Endothelial cell (in vitro differentiated cells): ENCODE results near the gene TOMM40. TPM values are rescaled to one million over a fixed set of nuclear protein-coding genes. Genes with fewer than 3 reads are reported as not detected.

Experiments
- DNase-seq: peaks from one replicate; pipeline ENCODE4 v3.0.0; 2021; ENCODE audit warnings: low spot score
- H3K27ac Mint-ChIP-seq: one replicate; pipeline ENCODE4 v1.8.0; 2021; ENCODE audit warnings: mixed read lengths, inconsistent platforms; ENCODE audit not compliant: unreplicated experiment
- H3K27me3 Mint-ChIP-seq: one replicate; pipeline ENCODE4 v1.8.0; 2021; ENCODE audit warnings: mild to moderate bottlenecking, moderate library complexity, mixed read lengths, inconsistent platforms; ENCODE audit not compliant: unreplicated experiment
- H3K36me3 Mint-ChIP-seq: one replicate; pipeline ENCODE4 v1.8.0; 2021; ENCODE audit warnings: mild to moderate bottlenecking, low read depth, mixed read lengths, inconsistent platforms; ENCODE audit not compliant: unreplicated experiment
- H3K4me1 Mint-ChIP-seq: one replicate; pipeline ENCODE4 v1.8.0; 2021; ENCODE audit warnings: mild to moderate bottlenecking, mixed read lengths, inconsistent platforms; ENCODE audit not compliant: unreplicated experiment
- H3K4me3 Mint-ChIP-seq: one replicate; pipeline ENCODE4 v1.8.0; 2021; ENCODE audit warnings: mild to moderate bottlenecking, mixed read lengths, inconsistent platforms; ENCODE audit not compliant: unreplicated experiment
- H3K9me3 Mint-ChIP-seq: one replicate; pipeline ENCODE4 v1.8.0; 2021; ENCODE audit warnings: mixed read lengths, inconsistent platforms; ENCODE audit not compliant: unreplicated experiment
- total RNA-seq: library from RNA; stranded (reverse); fragmentation: NEBNext Ultra II Directional; extraction: Animal tissue kit (Norgen Biotek cat#: 25700); gene quantifications from one replicate; pipeline ENCODE4 v1.2.1, GENCODE V29; 2021; ENCODE audit not compliant: unreplicated experiment
- TF ChIP-seq, protein P1 (sequence below): fragments of 200-600 bp; sonication (generic); IDR thresholded peaks from one replicate; pipeline ENCODE4 v1.5.0; 2021; ENCODE audit warnings: antibody characterized with exemption; ENCODE audit not compliant: unreplicated experiment

Gene TOMM40
- total RNA-seq, 1 donor from 2014 or later: 60.5 TPM

DNA sequence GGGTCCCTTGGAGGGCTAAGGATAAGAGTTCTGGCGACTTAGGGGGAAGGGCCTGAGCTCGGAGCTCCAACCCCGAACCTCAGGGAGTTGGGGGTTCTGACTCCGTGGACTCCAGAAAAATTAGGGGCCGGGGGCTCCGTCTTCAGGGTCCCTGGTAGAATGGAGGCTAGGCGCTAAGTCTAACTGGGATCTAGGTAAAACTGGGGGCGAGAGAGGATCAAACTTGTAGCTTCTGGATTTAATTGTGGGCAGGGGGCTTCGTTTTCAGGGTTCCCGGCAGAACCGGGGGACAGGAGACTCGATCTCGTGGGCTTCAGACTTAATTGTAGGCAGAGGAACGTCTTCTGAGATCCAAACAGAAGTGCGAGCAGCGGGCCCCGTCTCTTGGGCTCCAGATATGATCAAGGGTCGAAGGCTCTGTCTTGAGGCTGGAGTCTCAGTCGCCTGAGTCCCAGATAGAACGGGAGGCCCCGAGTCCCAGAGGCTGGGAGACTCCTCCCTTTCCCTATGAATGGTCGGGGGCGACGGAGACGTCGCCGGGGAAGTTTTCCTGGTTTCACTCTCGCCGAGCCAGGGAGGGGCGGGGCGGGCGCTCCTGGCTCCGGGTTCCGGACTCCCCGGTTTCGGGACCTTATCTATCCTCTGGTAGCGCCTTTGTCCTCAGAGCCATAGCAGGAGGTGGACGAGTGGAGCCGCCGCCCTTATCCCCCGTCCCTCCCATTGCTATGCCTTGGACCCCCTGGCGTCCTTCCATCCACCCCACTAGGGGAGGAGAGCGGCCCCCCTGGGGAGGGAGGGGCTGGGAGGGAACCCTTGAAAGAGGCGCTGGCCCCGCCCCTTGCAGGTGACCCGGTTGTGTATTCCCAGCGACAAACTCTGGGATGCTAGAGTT lies 43.7 kb upstream of the TOMM40 start:
- Mint-ChIP-seq H3K27me3 (peaks cover 33% of the 10 kb centered on the region), H3K4me3 (peak overlapping the region; percentile 100), H3K27ac (peak overlapping the region; percentile 99), H3K4me1 (peaks cover 51% of the 10 kb centered on the region), H3K36me3 (peaks cover 36% of the 10 kb centered on the region), H3K9me3 (no peaks in the 10 kb centered on the region)
- peak; percentile 77 for DNase-seq
- TF ChIP-seq, protein P1, sequence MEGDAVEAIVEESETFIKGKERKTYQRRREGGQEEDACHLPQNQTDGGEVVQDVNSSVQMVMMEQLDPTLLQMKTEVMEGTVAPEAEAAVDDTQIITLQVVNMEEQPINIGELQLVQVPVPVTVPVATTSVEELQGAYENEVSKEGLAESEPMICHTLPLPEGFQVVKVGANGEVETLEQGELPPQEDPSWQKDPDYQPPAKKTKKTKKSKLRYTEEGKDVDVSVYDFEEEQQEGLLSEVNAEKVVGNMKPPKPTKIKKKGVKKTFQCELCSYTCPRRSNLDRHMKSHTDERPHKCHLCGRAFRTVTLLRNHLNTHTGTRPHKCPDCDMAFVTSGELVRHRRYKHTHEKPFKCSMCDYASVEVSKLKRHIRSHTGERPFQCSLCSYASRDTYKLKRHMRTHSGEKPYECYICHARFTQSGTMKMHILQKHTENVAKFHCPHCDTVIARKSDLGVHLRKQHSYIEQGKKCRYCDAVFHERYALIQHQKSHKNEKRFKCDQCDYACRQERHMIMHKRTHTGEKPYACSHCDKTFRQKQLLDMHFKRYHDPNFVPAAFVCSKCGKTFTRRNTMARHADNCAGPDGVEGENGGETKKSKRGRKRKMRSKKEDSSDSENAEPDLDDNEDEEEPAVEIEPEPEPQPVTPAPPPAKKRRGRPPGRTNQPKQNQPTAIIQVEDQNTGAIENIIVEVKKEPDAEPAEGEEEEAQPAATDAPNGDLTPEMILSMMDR: no peak

DNA sequence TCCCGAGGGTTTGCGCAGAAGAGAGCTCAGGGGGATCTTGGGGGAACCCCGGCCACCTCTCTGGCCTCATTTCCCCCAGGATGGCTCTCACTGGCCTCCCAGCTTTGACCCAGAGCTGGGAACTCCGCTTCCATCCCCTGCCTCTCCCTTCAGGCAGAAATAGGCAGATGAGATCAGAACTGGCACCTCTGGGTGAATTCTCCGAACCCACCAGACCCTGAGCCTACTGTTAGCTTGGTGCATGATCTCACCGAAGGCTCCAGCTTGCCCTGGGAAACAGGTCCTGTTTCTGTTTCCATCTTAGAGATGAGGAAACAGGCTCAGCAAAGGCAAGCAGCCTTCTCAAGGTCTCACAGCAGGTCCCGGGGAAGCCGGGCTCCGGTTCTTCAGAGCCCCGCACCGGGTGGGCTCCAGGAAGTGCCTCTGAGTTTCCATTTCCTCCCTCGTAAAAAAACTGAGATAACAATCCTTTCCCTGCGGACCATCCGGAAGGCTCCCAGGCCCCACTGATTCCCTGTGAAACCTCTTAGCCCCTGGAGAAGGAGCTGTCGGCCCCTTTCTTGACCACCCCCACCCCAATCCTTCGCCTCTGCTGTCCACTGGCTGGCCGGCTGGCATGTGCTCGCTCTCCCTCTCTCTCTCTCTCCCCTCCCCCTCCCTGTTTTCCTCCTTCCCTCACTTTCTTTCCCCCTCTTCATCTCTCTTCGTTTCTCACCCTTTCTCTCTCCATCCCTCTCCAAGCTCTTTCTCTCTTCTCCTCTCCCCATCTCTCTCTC lies 42.8 kb upstream of the TOMM40 start:
- Mint-ChIP-seq H3K4me1 (peaks cover 54% of the 10 kb centered on the region), H3K9me3 (no peaks in the 10 kb centered on the region), H3K27ac (peak overlapping the region; percentile 99), H3K4me3 (peak overlapping the region; percentile 100), H3K27me3 (peaks cover 33% of the 10 kb centered on the region), H3K36me3 (peaks cover 39% of the 10 kb centered on the region)
- TF ChIP-seq, protein P1: no peak
- DNase-seq: peak; percentile 67

DNA sequence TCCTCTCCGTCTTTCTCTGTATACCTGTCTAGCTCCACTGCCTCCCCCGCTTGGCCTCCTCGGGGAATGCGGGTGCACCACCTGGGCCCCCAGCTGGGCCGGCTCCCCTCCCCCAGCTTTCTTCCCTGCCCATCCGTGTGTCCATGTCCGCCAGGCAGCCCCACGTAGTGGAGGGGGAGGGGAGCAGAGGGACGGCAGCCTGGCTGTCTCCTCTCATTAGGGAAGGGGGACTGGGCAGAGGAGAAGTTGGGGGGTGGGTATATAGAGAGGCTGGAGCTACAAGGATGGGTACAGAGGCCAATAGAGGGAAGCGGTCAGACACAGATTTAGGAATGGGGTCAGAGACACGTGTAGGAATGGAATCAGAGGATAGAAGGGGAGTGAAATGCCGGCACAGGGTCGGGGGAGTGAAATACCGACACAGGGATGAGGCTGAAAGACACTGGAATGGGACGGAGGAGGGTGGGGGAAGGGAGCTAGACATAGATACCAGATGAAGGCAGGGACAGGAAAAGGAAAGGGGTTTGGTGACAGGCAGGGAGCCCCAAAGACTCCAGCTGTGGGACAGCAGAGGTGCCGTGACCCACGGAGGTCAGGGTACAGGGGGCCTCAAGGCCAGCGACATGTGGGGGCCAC lies 42.1 kb upstream of the TOMM40 start:
- peaks cover 54% of the 10 kb centered on the region for H3K4me1 Mint-ChIP-seq
- peaks cover 33% of the 10 kb centered on the region for H3K27me3 Mint-ChIP-seq
- H3K9me3 Mint-ChIP-seq: no peaks in the 10 kb centered on the region
- peak overlapping the region; percentile 99 for H3K27ac Mint-ChIP-seq
- peak; percentile 52 for DNase-seq
- TF ChIP-seq, protein P1: no peak
- H3K36me3 Mint-ChIP-seq: peaks cover 39% of the 10 kb centered on the region
- peak overlapping the region; percentile 100 for H3K4me3 Mint-ChIP-seq

DNA sequence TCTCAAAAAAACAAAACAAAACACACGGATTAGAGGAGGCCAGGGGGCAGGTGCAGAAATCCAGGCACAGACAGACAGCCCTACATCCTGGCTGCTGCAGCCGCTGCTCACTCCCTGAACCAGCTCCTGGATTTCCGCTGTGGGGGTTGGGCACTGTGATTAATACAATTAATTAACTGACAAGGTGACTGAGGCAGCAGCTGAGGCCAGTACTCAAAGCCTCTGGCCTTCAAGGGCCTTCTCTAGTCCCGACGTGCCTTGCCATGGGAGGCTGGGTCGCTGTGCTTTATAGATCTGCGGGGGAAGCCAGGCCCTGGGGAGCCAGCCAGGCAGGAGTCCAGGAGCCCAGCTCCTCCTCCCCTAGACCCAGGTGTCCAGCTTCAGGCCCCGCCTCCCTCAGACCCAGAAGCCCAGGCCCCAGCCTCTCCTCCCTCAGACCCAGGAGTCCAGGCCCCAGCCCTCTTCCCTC lies 40.4 kb upstream of the TOMM40 start:
- Mint-ChIP-seq H3K4me1 (peaks cover 48% of the 10 kb centered on the region), H3K36me3 (peaks cover 34% of the 10 kb centered on the region), H3K27me3 (peaks cover 26% of the 10 kb centered on the region), H3K4me3 (peak overlapping the region; percentile 100), H3K9me3 (no peaks in the 10 kb centered on the region), H3K27ac (peak overlapping the region; percentile 99)
- DNase-seq: no peak
- TF ChIP-seq, protein P1: no peak
